Stimulated activated CD8-positive, alpha-beta memory T cell treated with anti-CD3 and anti-CD28 coated beads, Interleukin-4, amount 100 ng/mL, for 1 hour (primary cell): ENCODE measurements around the gene ARFGAP1.
"Not testable (repeated sequence)": the region's sequence is repeated elsewhere in the genome, so short reads cannot be mapped to it uniquely, and the experiment has no call there.

Experiments used
- DNase-seq, 2 donors: peaks; one replicate each; pipeline ENCODE4 v3.0.0-alpha.2; 2020; ENCODE audit warnings: low read depth in 2 of 2, low spot score in 1 of 2

Gene ARFGAP1

GRCh38 chr20:63290136-63290676 lies 17.6 kb downstream of the ARFGAP1 start:
- no peak for DNase-seq

GRCh38 chr20:63290677-63291472 lies 18.3 kb downstream of the ARFGAP1 start:
- DNase-seq = peak in 1 of 2 donors; percentile 21

GRCh38 chr20:63291811-63292210 lies 19.2 kb downstream of the ARFGAP1 start:
- no peak for DNase-seq

- DNase-seq = no peak
Measured at GRCh38 chr20:63292292-63292701, 19.7 kb downstream of the ARFGAP1 start.

GRCh38 chr20:63292904-63293303 lies 20.3 kb downstream of the ARFGAP1 start, which contains the start of gene COL20A1:
COL20A1 (plus strand) TSS chr20:63293186; CDS start chr20:63295108, 1,922 bp downstream.
- no peak for DNase-seq

GRCh38 chr20:63293456-63293855 lies 20.8 kb downstream of the ARFGAP1 start:
- DNase-seq = no peak

GRCh38 chr20:63293871-63294535 lies 21.4 kb downstream of the ARFGAP1 start:
- no peak for DNase-seq

GRCh38 chr20:63294536-63294900 lies 21.9 kb downstream of the ARFGAP1 start:
- DNase-seq = no peak

GRCh38 chr20:63295018-63295417 lies 22.4 kb downstream of the ARFGAP1 start:
- DNase-seq = no peak

- DNase-seq = no peak
Measured at GRCh38 chr20:63295422-63295821, 22.8 kb downstream of the ARFGAP1 start.

GRCh38 chr20:63295846-63296245 lies 23.2 kb downstream of the ARFGAP1 start:
- no peak for DNase-seq

- DNase-seq = no peak
Measured at GRCh38 chr20:63296531-63297299, 24.1 kb downstream of the ARFGAP1 start.

- no peak for DNase-seq
Measured at GRCh38 chr20:63297371-63297781, 24.8 kb downstream of the ARFGAP1 start.

GRCh38 chr20:63297796-63298572 lies 25.4 kb downstream of the ARFGAP1 start:
- no peak for DNase-seq

GRCh38 chr20:63298731-63299312 lies 26.2 kb downstream of the ARFGAP1 start:
- DNase-seq = no peak

- DNase-seq = no peak
Measured at GRCh38 chr20:63301671-63302070, 29.1 kb downstream of the ARFGAP1 start.

GRCh38 chr20:63303095-63303666 lies 30.6 kb downstream of the ARFGAP1 start:
- DNase-seq = no peak

GRCh38 chr20:63305393-63305792 lies 32.8 kb downstream of the ARFGAP1 start:
- DNase-seq = no peak

GRCh38 chr20:63305933-63306672 lies 33.5 kb downstream of the ARFGAP1 start:
- not testable (repeated sequence) for DNase-seq
